Fibroblast of mammary gland (primary cell): ENCODE results near the gene CCDC122.

Experiments used
- DNase-seq: peaks from one replicate; pipeline ENCODE4 v3.0.0-alpha.2; 2010; ENCODE audit warnings: low read depth
- H3K4me3 ChIP-seq: 2 replicates; pipeline ENCODE4 v1.5.1; 2011; ENCODE audit warnings: low read depth, mild to moderate bottlenecking, low read length, moderate library complexity; ENCODE audit not compliant: control insufficient read depth
- CTCF ChIP-seq: conservative IDR thresholded peaks from 2 replicates; pipeline ENCODE4 v1.5.1; 2011; ENCODE audit warnings: low read depth, low read length, inconsistent platforms; ENCODE audit not compliant: control insufficient read depth, insufficient read depth

CCDC122 gene

GRCh38 chr13:43861863-43862262 is 17.7 kb downstream of the CCDC122 start:
- no peak for DNase-seq
- no peak overlapping the region for H3K4me3 ChIP-seq
- TF ChIP-seq CTCF, result no peak

- TF ChIP-seq CTCF, result no peak
- no peak overlapping the region for H3K4me3 ChIP-seq
- no peak for DNase-seq
These were observed 26.6 kb downstream of the CCDC122 start for GRCh38 chr13:43852923-43853404.

- DNase-seq, result no peak
- no peak for TF ChIP-seq CTCF
- H3K4me3 ChIP-seq, result no peak overlapping the region
These were observed 28.7 kb downstream of the CCDC122 start for GRCh38 chr13:43850873-43851272.

GRCh38 chr13:43848001-43848649 is 31.4 kb downstream of the CCDC122 start:
- no peak for TF ChIP-seq CTCF
- DNase-seq, result peak; percentile 75

GRCh38 chr13:43846496-43847158 is 32.9 kb downstream of the CCDC122 start:
- peak; percentile 61 for DNase-seq
- no peak overlapping the region for H3K4me3 ChIP-seq
- no peak for TF ChIP-seq CTCF

More at GRCh38 chr13:43848001-43848649, 31.4 kb downstream of the CCDC122 start:
- H3K4me3 ChIP-seq, result no peak overlapping the region

GRCh38 chr13:43838909-43839308 is 40.6 kb downstream of the CCDC122 start:
- DNase-seq, result peak; percentile 60
- H3K4me3 ChIP-seq, result no peak overlapping the region
- TF ChIP-seq CTCF, result no peak

GRCh38 chr13:43835701-43836100 is 43.8 kb downstream of the CCDC122 start:
- no peak for TF ChIP-seq CTCF
- no peak overlapping the region for H3K4me3 ChIP-seq
- DNase-seq, result peak; percentile 37
